Neural progenitor cell (in vitro differentiated cells): ENCODE measurements around the gene PSPH.

ENCODE experiments used
- CTCF ChIP-seq: fragments of 200-600 bp; sonication (generic); IDR thresholded peaks from 2 replicates; pipeline ENCODE4 v1.5.1; 2017; ENCODE audit warnings: antibody characterized with exemption, mild to moderate bottlenecking
- EZH2 ChIP-seq: fragments of 200-600 bp; sonication (generic); IDR thresholded peaks from 2 replicates; pipeline ENCODE4 v1.6.1; 2017; ENCODE audit warnings: antibody characterized with exemption, mild to moderate bottlenecking, moderate library complexity
- EZH2phosphoT487 ChIP-seq: fragments of 200-600 bp; sonication (generic); IDR thresholded peaks from 2 replicates; pipeline ENCODE4 v1.6.1; 2017; ENCODE audit warnings: antibody characterized with exemption

DNA sequence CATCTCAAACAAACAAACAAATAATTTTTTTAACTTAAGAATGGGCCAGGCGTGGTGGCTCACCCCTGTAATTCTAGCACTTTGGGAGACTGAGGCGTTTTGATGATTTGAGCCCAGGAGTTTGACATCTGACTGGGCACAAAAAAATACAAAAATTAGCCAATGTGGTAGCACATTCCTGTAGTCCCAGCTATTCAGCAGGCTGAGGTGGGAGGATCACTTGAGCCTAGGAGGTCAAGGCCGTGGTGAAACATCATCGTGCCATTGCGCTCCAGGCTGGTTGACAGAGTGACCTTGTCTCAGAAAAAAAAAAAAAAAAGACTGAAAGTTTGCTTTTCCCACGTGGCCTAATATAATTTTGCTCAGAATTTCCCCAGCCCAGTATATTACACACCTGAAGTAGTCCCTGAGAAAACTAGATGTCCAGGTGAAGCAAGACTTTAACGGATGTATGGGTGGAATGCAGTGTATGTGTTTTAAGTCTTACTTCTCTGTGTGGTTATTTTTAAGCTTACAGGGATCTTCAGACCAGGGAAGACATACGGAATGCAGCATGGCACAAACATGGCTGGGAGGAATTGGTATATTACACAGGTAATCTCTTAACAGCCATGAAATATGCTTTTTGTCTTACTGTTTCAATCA is 54.3 kb downstream of the PSPH start:
- TF ChIP-seq CTCF (no peak), EZH2 (no peak), EZH2phosphoT487 (no peak)
